IMR-90 (cell line): Measurements from ENCODE around the gene XRCC3. TPM values are rescaled to one million over a fixed set of nuclear protein-coding genes. Genes with fewer than 3 reads are reported as not detected.

Source experiments
- ATAC-seq: fragments of 200-7000 bp; cut with Tn5 transposase; 2 replicates; pipeline ENCODE4 v1.9.1; 2020; ENCODE audit warnings: low read depth, mild to moderate bottlenecking, moderate library complexity
- BruUV-seq: library from RNA; stranded (reverse); fragments of 400-500 nt; replicated peaks from 2 replicates; lab custom pipeline; 2021; lab: Mats Ljungman, UMichigan
- CTCF ChIA-PET: fragments of 300-600 bp; formaldehyde crosslinking; extraction: SDS; loops from one replicate; lab custom pipeline; 2021; ENCODE audit warnings: antibody characterized with exemption; lab: Yijun Ruan, JAX
- POLR2A ChIA-PET: fragments of 300-600 bp; sonication (Branson Sonifier 250); formaldehyde crosslinking; loops from one replicate; lab custom pipeline; 2022; ENCODE audit warnings: antibody characterized with exemption; ENCODE audit not compliant: unreplicated experiment; lab: Charles Lee
- DNase-seq: peaks from one replicate; pipeline ENCODE4 v3.0.0; 2013
- H2AFZ ChIP-seq: replicated peaks from 2 replicates; pipeline ENCODE3; 2013; ENCODE audit warnings: low read length, mild to moderate bottlenecking; ENCODE audit not compliant: poor library complexity
- H2AK5ac ChIP-seq: 2 replicates; pipeline ENCODE4 v1.6.1; 2013; ENCODE audit warnings: low read depth, low read length, inconsistent platforms
- H2AK9ac ChIP-seq: replicated peaks from 2 replicates; pipeline ENCODE3; 2013; ENCODE audit warnings: mild to moderate bottlenecking, low read depth, low read length, moderate library complexity; ENCODE audit not compliant: poor library complexity
- H2BK120ac ChIP-seq: 2 replicates; pipeline ENCODE4 v1.6.1; 2013; ENCODE audit warnings: low read depth, low read length, inconsistent platforms
- H2BK15ac ChIP-seq: 3 replicates; pipeline ENCODE4 v1.6.1; 2013; ENCODE audit warnings: low read depth, low read length, inconsistent platforms
- H2BK20ac ChIP-seq: 2 replicates; pipeline ENCODE4 v1.6.1; 2013; ENCODE audit warnings: low read depth, mild to moderate bottlenecking, inconsistent platforms, low read length, moderate library complexity
- H2BK5ac ChIP-seq: 2 replicates; pipeline ENCODE4 v1.6.1; 2013; ENCODE audit warnings: mild to moderate bottlenecking, low read depth, low read length, inconsistent platforms; ENCODE audit not compliant: poor library complexity, severe bottlenecking
- H3K14ac ChIP-seq: replicated peaks from 2 replicates; pipeline ENCODE4 v1.6.1; 2013; ENCODE audit warnings: low read depth, low read length, inconsistent platforms
- H3K18ac ChIP-seq: 2 replicates; pipeline ENCODE4 v1.6.1; 2013; ENCODE audit warnings: low read depth, low read length, control low read depth
- H3K23ac ChIP-seq: 2 replicates; pipeline ENCODE4 v1.6.1; 2013; ENCODE audit warnings: low read depth, low read length, inconsistent platforms
- H3K27ac ChIP-seq: 2 replicates; pipeline ENCODE4 v1.5.1; 2013; ENCODE audit warnings: mild to moderate bottlenecking, control low read depth, low read length; ENCODE audit not compliant: insufficient read depth
- H3K27me3 ChIP-seq: 2 replicates; pipeline ENCODE4 v1.6.1; 2013; ENCODE audit warnings: low read length; ENCODE audit not compliant: control insufficient read depth, insufficient read depth
- H3K36me3 ChIP-seq: 2 replicates; pipeline ENCODE4 v1.6.1; 2013; ENCODE audit warnings: low read length, mixed read lengths; ENCODE audit not compliant: control insufficient read depth, insufficient read depth
- H3K4ac ChIP-seq: 2 replicates; pipeline ENCODE4 v1.6.1; 2013; ENCODE audit warnings: low read depth, low read length, inconsistent platforms
- H3K4me1 ChIP-seq: 2 replicates; pipeline ENCODE4 v1.6.1; 2013; ENCODE audit warnings: low read length, mixed read lengths; ENCODE audit not compliant: control insufficient read depth, insufficient read depth
- H3K4me2 ChIP-seq: 2 replicates; pipeline ENCODE4 v1.6.1; 2013; ENCODE audit warnings: low read depth, mild to moderate bottlenecking, control low read depth, low read length, moderate library complexity
- H3K4me3 ChIP-seq: 2 replicates; pipeline ENCODE4 v1.5.1; 2013; ENCODE audit warnings: low read depth, mild to moderate bottlenecking, control low read depth, low read length, moderate library complexity; ENCODE audit not compliant: insufficient read depth
- H3K56ac ChIP-seq: 2 replicates; pipeline ENCODE4 v1.6.1; 2013; ENCODE audit warnings: low read length, inconsistent platforms; ENCODE audit not compliant: insufficient read depth; ENCODE audit errors: extremely low read depth
- H3K79me1 ChIP-seq, 2 experiments: 2 replicates each; pipeline ENCODE4 v1.6.1; 2013; ENCODE audit warnings: low read length in 2 of 2, inconsistent platforms in 1 of 2, low read depth in 1 of 2
- H3K9ac ChIP-seq: 2 replicates; pipeline ENCODE4 v1.6.1; 2013; ENCODE audit warnings: low read depth, low read length, control low read depth
- H3K9me1 ChIP-seq: 2 replicates; pipeline ENCODE4 v1.6.1; 2013; ENCODE audit warnings: low read length, inconsistent platforms; ENCODE audit not compliant: insufficient read depth
- H3K9me3 ChIP-seq: 2 replicates; pipeline ENCODE4 v1.6.1; 2013; ENCODE audit warnings: low read length; ENCODE audit not compliant: control insufficient read depth, insufficient read depth
- H4K20me1 ChIP-seq: 2 replicates; pipeline ENCODE4 v1.6.1; 2013; ENCODE audit warnings: low read length, inconsistent platforms; ENCODE audit not compliant: insufficient read depth
- H4K5ac ChIP-seq: 2 replicates; pipeline ENCODE4 v1.6.1; 2013; ENCODE audit warnings: mild to moderate bottlenecking, low read depth, low read length, control low read depth
- H4K8ac ChIP-seq, 2 experiments: 2 replicates each; pipeline ENCODE4 v1.6.1; 2013; ENCODE audit warnings: low read depth in 2 of 2, low read length in 2 of 2, control low read depth in 1 of 2, inconsistent platforms in 1 of 2
- H4K91ac ChIP-seq: 2 replicates; pipeline ENCODE4 v1.6.1; 2013; ENCODE audit warnings: low read depth, low read length, inconsistent platforms; ENCODE audit not compliant: insufficient read depth
- FOS ChIP-seq: fragments of 150-350 bp; IDR thresholded peaks from 2 replicates; pipeline ENCODE4 v1.6.1; 2016; ENCODE audit warnings: low read depth, low read length
- MXI1 ChIP-seq: IDR thresholded peaks from 2 replicates; pipeline ENCODE4 v1.6.1; 2012; ENCODE audit warnings: low read depth, mild to moderate bottlenecking, low read length, moderate library complexity, borderline replicate concordance
- WGBS, 2 experiments: methylation state at CpG; one replicate each; pipeline versions ENCODE4 v1.1.5 to v1.1.7; 2013; ENCODE audit warnings: missing lambda C conversion rate in 2 of 2; ENCODE audit not compliant: insufficient read length in 1 of 2; ENCODE audit errors: extremely low coverage in 2 of 2; 5-methylcytosine and 5-hydroxymethylcytosine counted together
- dilution Hi-C: fragments of 300-500 bp; cut with HindIII; formaldehyde crosslinking; loops from one replicate; pipeline ENCODE4 v1.14.3; 2018; ENCODE audit warnings: low sequenced_read_pairs; ENCODE audit not compliant: unreplicated experiment
- in situ Hi-C: fragments of 300-500 bp; cut with MboI; formaldehyde crosslinking; loops from 3 replicates; pipeline ENCODE4 v1.14.3; 2019; ENCODE audit warnings: low sequenced_read_pairs, inconsistent platforms, mixed read lengths
- intact Hi-C: fragments of 100-400 bp; cut with micrococcal nuclease; formaldehyde crosslinking; loops from 2 replicates; pipeline ENCODE4 v1.10.0; 2022
- polyA plus RNA-seq, 3 experiments: library from polyadenylated mRNA; depleted of rRNA; stranded (reverse); fragments of >200 nt; gene quantifications; 2 replicates each; pipeline ENCODE4 v1.2.3, GENCODE V29; 2012; ENCODE audit warnings: low replicate concordance in 1 of 3
- total RNA-seq: library from RNA; depleted of rRNA; stranded (reverse); fragments of >200 nt; gene quantifications from 2 replicates; pipeline ENCODE4 v1.2.3, GENCODE V29; 2012

Gene XRCC3
- total and polyA plus RNA-seq, 2 of the 4 experiments (the other 2 are of a cell fraction): 8.1 to 9.5 TPM

GRCh38 chr14:103721334-103722120, 6.3 kb upstream of the XRCC3 start:
- POLR2A ChIA-PET: no interaction called here
- no peak overlapping the region for H3K27ac ChIP-seq

More at GRCh38 chr14:103721334-103722120, 6.3 kb upstream of the XRCC3 start:
- no peak for TF ChIP-seq MXI1
- TF ChIP-seq FOS: peak; percentile 51; the same call in 1 of the 2 replicates
- Histone ChIP-seq H4K5ac (no peak overlapping the region), H3K4ac (no peak overlapping the region), H3K4me3 (no peak overlapping the region), H2BK20ac (no peak overlapping the region), H4K20me1 (peaks cover 83% of the 10 kb centered on the region), H2BK15ac (no peak overlapping the region), H4K8ac (no peak overlapping the region), H3K9me1 (peaks cover 10% of the 10 kb centered on the region), H2AFZ (no peak overlapping the region), H3K79me1 (peaks cover 23 to 80% of the 10 kb centered on the region in 2 experiments), H3K9me3 (no peaks in the 10 kb centered on the region), H3K4me2 (no peak overlapping the region), H2BK5ac (no peak overlapping the region), H2AK5ac (no peak overlapping the region), H3K23ac (no peak overlapping the region), H3K9ac (no peak overlapping the region), H2BK120ac (no peak overlapping the region), H3K14ac (no peak overlapping the region), H3K56ac (0 out of 2 replicates have a peak overlapping the region, but pooled peaks have one; percentile 21), H3K27me3 (no peaks in the 10 kb centered on the region), H4K91ac (no peak overlapping the region), H3K36me3 (peaks cover 3% of the 10 kb centered on the region; the same call in 1 of the 2 replicates), H2AK9ac (no peak overlapping the region), H3K4me1 (peaks cover 8% of the 10 kb centered on the region), H3K18ac (no peak overlapping the region)
- in situ Hi-C loops (no loop called here), intact Hi-C loops (no loop called here), dilution Hi-C loops (no loop called here)
- no TSS peak for BruUV-seq
- DNase-seq (peak; percentile 47), ATAC-seq (no peak)
- CTCF ChIA-PET: no interaction called here
- WGBS, 2 experiments: 86% methylated on average over 14 of the region's 26 CpGs; no CpG with 5 or more reads in 1 of the 2 experiments
